Kidney capillary endothelial cell (primary cell): ENCODE results near the gene HLA-DRA.
A peak's percentile ranks its signal among the peaks of the same experiment; 100 is the strongest.
"Not testable (repeated sequence)": the region's sequence is repeated elsewhere in the genome, so short reads cannot be mapped to it uniquely, and the experiment has no call there.

ENCODE experiments used
- DNase-seq: peaks from one replicate; pipeline ENCODE4 v3.0.0-alpha.2; 2018; ENCODE audit warnings: low spot score

HLA-DRA gene

GRCh38 chr6:32431142-32431541 is 8.5 kb upstream of the HLA-DRA start:
- DNase-seq = no peak

- DNase-seq = peak; percentile 45
Observed at GRCh38 chr6:32432050-32432450, 7.6 kb upstream of the HLA-DRA start.

GRCh38 chr6:32433950-32434349 is 5.7 kb upstream of the HLA-DRA start:
- DNase-seq = not testable (repeated sequence)

- DNase-seq = no peak
Observed at GRCh38 chr6:32436186-32436585, 3.5 kb upstream of the HLA-DRA start.

GRCh38 chr6:32436995-32437836 is 2.5 kb upstream of the HLA-DRA start:
- no peak for DNase-seq

- no peak for DNase-seq
Observed at GRCh38 chr6:32439139-32439538, 548 bp upstream of the HLA-DRA start.

- no peak for DNase-seq
Observed at GRCh38 chr6:32442243-32442667, 2.6 kb downstream of the HLA-DRA start.

GRCh38 chr6:32442977-32443552 is 3.4 kb downstream of the HLA-DRA start:
- DNase-seq = no peak

GRCh38 chr6:32444433-32444832 is 4.7 kb downstream of the HLA-DRA start:
- no peak for DNase-seq

- DNase-seq = no peak
Observed at GRCh38 chr6:32445321-32445854, 5.7 kb downstream of the HLA-DRA start.

GRCh38 chr6:32447932-32448331 is 8.2 kb downstream of the HLA-DRA start:
- no peak for DNase-seq

- DNase-seq = no peak
Observed at GRCh38 chr6:32449088-32449736, 9.5 kb downstream of the HLA-DRA start.

- DNase-seq = no peak
Observed at GRCh38 chr6:32457054-32457453, 17.4 kb downstream of the HLA-DRA start.

GRCh38 chr6:32459781-32460424 is 20.2 kb downstream of the HLA-DRA start:
- no peak for DNase-seq

- DNase-seq = no peak
Observed at GRCh38 chr6:32460528-32460927, 20.8 kb downstream of the HLA-DRA start.

- DNase-seq = no peak
Observed at GRCh38 chr6:32461493-32461892, 21.8 kb downstream of the HLA-DRA start.

- no peak for DNase-seq
Observed at GRCh38 chr6:32462609-32463008, 22.9 kb downstream of the HLA-DRA start.

GRCh38 chr6:32467743-32468503 is 28.2 kb downstream of the HLA-DRA start:
- DNase-seq = not testable (repeated sequence)

GRCh38 chr6:32472781-32473375 is 33.2 kb downstream of the HLA-DRA start:
- no peak for DNase-seq

GRCh38 chr6:32473376-32474348 is 34.0 kb downstream of the HLA-DRA start:
- DNase-seq = not testable (repeated sequence)
